HL-60 (cell line): Measurements from ENCODE around the gene MX2.

Source experiments
- DNase-seq, 2 experiments: peaks; one replicate each; pipeline ENCODE4 v3.0.0-alpha.2; 2010 to 2020; ENCODE audit warnings: low read depth in 1 of 2, low spot score in 1 of 2
- H3K27ac ChIP-seq: fragments of 250-450 bp; sonication (Bioruptor Pico); replicated peaks from 2 replicates; pipeline ENCODE4 v1.5.1; 2020; ENCODE audit warnings: mild to moderate bottlenecking, moderate library complexity
- H3K27me3 ChIP-seq: fragments of 250-450 bp; sonication (Bioruptor Pico); 2 replicates; pipeline ENCODE4 v1.5.1; 2021; ENCODE audit warnings: mild to moderate bottlenecking, moderate library complexity; ENCODE audit not compliant: insufficient read depth, poor library complexity, severe bottlenecking
- H3K4me3 ChIP-seq: replicated peaks from 2 replicates; pipeline ENCODE4 v1.5.1; 2011; ENCODE audit warnings: mild to moderate bottlenecking, control low read depth, low read length; ENCODE audit not compliant: insufficient read depth
- CTCF ChIP-seq: IDR thresholded peaks from one replicate; pipeline ENCODE4 v1.5.1; 2011; ENCODE audit warnings: low read length, control low read depth, inconsistent platforms; ENCODE audit not compliant: insufficient read depth
- GABPA ChIP-seq: IDR thresholded peaks from 2 replicates; pipeline ENCODE4 v1.6.1; 2012; ENCODE audit warnings: low read depth
- POLR2AphosphoS5 ChIP-seq: IDR thresholded peaks from 2 replicates; pipeline ENCODE4 v1.6.1; 2012; ENCODE audit warnings: low read depth
- REST ChIP-seq: IDR thresholded peaks from 2 replicates; pipeline ENCODE4 v1.6.1; 2012; ENCODE audit warnings: low read depth; ENCODE audit not compliant: insufficient replicate concordance
- SPI1 ChIP-seq: IDR thresholded peaks from 2 replicates; pipeline ENCODE4 v1.6.1; 2012; ENCODE audit warnings: low read depth, mild to moderate bottlenecking, borderline replicate concordance

The MX2 gene

GRCh38 chr21:41453198-41453597, 91.4 kb downstream of the MX2 start:
- TF ChIP-seq SPI1: no peak
- TF ChIP-seq CTCF: no peak
- no peak for TF ChIP-seq GABPA
- no peak for TF ChIP-seq POLR2AphosphoS5
- no peak for TF ChIP-seq REST
- Histone ChIP-seq H3K4me3 (no peak overlapping the region), H3K27ac (no peak overlapping the region), H3K27me3 (no peaks in the 10 kb centered on the region)
- DNase-seq: no peak

- H3K27me3 ChIP-seq: no peaks in the 10 kb centered on the region
- no peak overlapping the region for H3K27ac ChIP-seq
- no peak for DNase-seq
- H3K4me3 ChIP-seq: no peak overlapping the region
- TF ChIP-seq CTCF: no peak
- TF ChIP-seq POLR2AphosphoS5: no peak
- no peak for TF ChIP-seq SPI1
- no peak for TF ChIP-seq GABPA
- TF ChIP-seq REST: no peak
These were observed 91.9 kb downstream of the MX2 start for GRCh38 chr21:41453761-41454160.

GRCh38 chr21:41458121-41458520, 96.3 kb downstream of the MX2 start:
- Histone ChIP-seq H3K27me3 (no peaks in the 10 kb centered on the region), H3K4me3 (no peak overlapping the region), H3K27ac (no peak overlapping the region)
- no peak for DNase-seq
- TF ChIP-seq POLR2AphosphoS5: no peak
- TF ChIP-seq REST: no peak
- TF ChIP-seq CTCF: no peak
- TF ChIP-seq SPI1: no peak
- TF ChIP-seq GABPA: no peak
